Fibroblast of pulmonary artery (primary cell): ENCODE measurements around the gene OTOF.

Experiments used
- DNase-seq: peaks from one replicate; pipeline ENCODE4 v3.0.0-alpha.2; 2010; ENCODE audit warnings: low read depth
- H3K4me3 ChIP-seq: replicated peaks from 2 replicates; pipeline ENCODE4 v1.5.1; 2011; ENCODE audit warnings: low read depth, mild to moderate bottlenecking, control low read depth, low read length, moderate library complexity
- CTCF ChIP-seq: IDR thresholded peaks from 2 replicates; pipeline ENCODE4 v1.5.1; 2011; ENCODE audit warnings: mild to moderate bottlenecking, control low read depth, low read length, inconsistent platforms; ENCODE audit errors: missing control alignments

Gene OTOF

GRCh38 chr2:26461601-26462023 lies 16.3 kb downstream of the OTOF start:
- no peak for DNase-seq
- no peak overlapping the region for H3K4me3 ChIP-seq
- no peak for TF ChIP-seq CTCF

GRCh38 chr2:26460613-26461031 lies 17.3 kb downstream of the OTOF start:
- no peak for DNase-seq
- no peak for TF ChIP-seq CTCF
- H3K4me3 ChIP-seq = no peak overlapping the region

- H3K4me3 ChIP-seq = no peak overlapping the region
- peak; percentile 24 for TF ChIP-seq CTCF
- DNase-seq = no peak
Observed at GRCh38 chr2:26459991-26460612, 17.8 kb downstream of the OTOF start.

- DNase-seq = no peak
- no peak for TF ChIP-seq CTCF
- H3K4me3 ChIP-seq = no peak overlapping the region
Observed at GRCh38 chr2:26458365-26459042, 19.4 kb downstream of the OTOF start.

- no peak for DNase-seq
- H3K4me3 ChIP-seq = no peak overlapping the region
- TF ChIP-seq CTCF = no peak
Observed at GRCh38 chr2:26457695-26458364, 20.1 kb downstream of the OTOF start.

- TF ChIP-seq CTCF = no peak
- no peak for DNase-seq
- H3K4me3 ChIP-seq = no peak overlapping the region
Observed at GRCh38 chr2:26457251-26457666, 20.7 kb downstream of the OTOF start.
